GM12874 (cell line): ENCODE measurements around the gene ATP6V0A4.

ENCODE experiments used
- CTCF ChIP-seq: IDR thresholded peaks from 2 replicates; pipeline ENCODE4 v1.5.1; 2011; ENCODE audit warnings: low read depth, mild to moderate bottlenecking, control low read depth, low read length, moderate library complexity; ENCODE audit not compliant: insufficient read depth

The ATP6V0A4 gene

DNA sequence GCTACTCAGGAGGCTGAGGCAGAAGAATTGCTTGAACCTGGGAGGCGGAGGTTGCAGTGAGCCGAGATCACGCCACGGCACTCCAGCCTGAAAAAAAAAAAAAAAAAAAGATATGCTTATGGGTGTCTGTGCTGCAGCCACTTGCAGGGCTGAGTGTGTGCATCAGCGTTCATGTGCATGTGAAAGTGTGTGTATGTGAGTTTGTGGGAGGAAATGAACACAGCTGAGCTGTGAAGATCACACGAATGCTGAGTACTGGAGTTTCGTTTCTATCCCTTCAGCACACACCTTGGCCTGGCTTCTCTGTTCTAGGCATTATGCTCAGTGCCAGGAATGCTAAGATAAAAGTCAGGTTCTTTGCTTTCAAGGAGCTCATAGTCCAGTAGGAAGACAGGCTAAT lies 84.8 kb downstream of the ATP6V0A4 start:
- TF ChIP-seq CTCF = no peak

DNA sequence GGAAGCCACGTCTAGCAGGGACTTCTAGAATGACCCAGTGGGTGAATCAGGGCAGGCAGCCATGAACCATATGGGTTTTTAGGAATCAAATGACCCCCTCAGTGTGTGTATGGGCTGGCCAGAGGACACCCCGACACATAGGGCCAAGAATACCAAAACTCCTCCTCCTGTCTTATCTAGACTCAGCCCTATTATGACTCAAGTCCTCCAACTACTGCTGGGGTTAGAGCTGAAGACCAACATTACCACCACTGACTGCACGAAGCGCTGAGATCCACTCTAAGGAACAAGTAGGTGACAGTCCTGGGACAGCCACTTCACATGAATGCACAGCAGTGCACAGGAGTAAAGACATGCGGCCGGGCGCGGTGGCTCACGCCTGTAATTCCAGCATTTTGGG lies 85.3 kb downstream of the ATP6V0A4 start:
- TF ChIP-seq CTCF = no peak

- no peak for TF ChIP-seq CTCF
Measured at GRCh38 chr7:138710536-138711385, 87.2 kb downstream of the ATP6V0A4 start.

DNA sequence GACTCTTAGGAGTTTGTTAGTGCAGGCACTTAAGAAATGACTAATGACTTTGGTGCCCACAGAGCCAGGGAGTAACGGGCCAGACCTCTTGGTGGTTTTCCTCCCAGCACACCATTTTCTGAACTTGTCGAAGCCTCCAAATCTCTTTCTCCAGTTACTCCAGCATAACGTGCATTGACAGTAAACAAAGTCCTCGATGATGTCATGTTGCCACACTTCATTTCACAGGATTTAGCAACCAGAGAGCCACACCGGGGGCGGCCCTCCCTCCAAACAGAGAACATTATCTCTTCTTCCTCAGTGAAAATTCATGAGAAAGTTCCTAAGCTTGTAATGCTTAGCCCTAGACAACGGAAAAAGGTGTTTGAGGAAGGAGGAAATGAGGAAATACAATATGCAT lies 92.8 kb downstream of the ATP6V0A4 start:
- TF ChIP-seq CTCF = no peak

DNA sequence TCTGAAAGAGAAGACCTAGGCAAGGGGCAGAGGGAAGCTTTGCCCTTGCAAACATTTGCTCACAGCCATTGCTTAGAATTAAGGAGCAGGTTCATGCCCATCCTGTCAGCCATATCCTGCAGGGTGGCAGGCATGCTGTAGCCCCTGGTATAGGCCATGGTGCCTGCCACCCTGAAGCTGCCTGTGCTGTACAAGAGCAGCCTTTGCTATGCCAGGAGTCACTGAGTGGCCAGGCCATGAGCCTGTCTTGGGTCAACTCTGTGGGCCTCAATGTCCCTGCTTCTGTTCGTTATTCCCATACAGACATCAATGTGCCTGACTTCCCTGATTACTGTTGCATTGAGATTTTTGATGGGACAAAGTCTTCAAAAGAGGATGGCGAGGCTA lies 96.5 kb downstream of the ATP6V0A4 start:
- no peak for TF ChIP-seq CTCF

DNA sequence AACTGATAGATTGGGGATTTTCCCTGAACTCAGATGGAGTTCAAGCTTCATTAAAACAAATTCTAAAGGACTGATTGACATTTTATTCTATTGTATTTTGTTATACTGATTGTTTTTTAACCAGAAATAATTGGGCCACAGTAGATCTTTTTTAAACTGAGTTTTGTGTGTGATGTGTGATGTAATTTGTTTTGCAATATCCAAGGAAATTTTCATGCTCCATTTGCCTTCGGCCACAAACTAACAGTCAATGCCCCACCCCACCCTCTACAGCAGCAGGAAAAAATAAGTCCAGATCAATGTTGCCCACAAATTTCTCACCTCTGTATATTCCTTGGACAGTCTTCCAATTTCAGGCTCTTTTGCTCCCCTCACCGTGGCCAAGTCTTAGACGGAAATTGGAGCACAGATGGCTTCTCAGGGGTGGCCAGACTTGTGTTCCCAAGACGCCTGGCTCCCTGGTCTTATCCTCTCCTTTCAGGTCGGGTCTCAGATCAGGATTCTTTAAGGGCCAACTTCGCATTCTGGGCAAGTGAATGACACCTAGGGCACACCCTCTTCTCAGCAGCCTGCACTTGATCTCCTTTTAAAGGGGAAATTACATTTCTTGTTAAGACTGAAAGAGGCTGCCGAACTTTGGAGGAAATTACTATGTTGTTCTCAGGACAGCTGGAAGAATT lies 97.0 kb downstream of the ATP6V0A4 start, which contains the start of gene SVOPL:
Gene SVOPL (minus strand): TSS at position 506 of the 680 bp plus-strand sequence. CDS start 22,317 bp downstream, outside the sequence.
- TF ChIP-seq CTCF = no peak

- no peak for TF ChIP-seq CTCF
Measured at GRCh38 chr7:138699661-138700060, 98.3 kb downstream of the ATP6V0A4 start.
